PC-9 (cell line): ENCODE results near the gene SYNDIG1. TPM values are rescaled to one million over a fixed set of nuclear protein-coding genes. Genes with fewer than 3 reads are reported as not detected.

Source experiments
- BruUV-seq: library from RNA; stranded (reverse); fragments of 400-500 nt; replicated peaks from 2 replicates; lab custom pipeline; 2021; lab: Mats Ljungman, UMichigan
- CTCF ChIA-PET: fragments of 300-600 bp; sonication (Branson Sonifier 250); formaldehyde crosslinking; loops from one replicate; lab custom pipeline; 2022; ENCODE audit warnings: antibody characterized with exemption; lab: Charles Lee
- POLR2A ChIA-PET: fragments of 300-600 bp; sonication (Branson Sonifier 250); formaldehyde crosslinking; loops from one replicate; lab custom pipeline; 2022; ENCODE audit warnings: antibody characterized with exemption; ENCODE audit not compliant: unreplicated experiment; lab: Charles Lee
- DNase-seq, 2 experiments: peaks; one replicate each; pipeline versions ENCODE4 v3.0.0 to v3.0.0-alpha.2; 2015 to 2022; ENCODE audit warnings: mixed read lengths in 1 of 2
- H2AFZ ChIP-seq: fragments of 200-600 bp; sonication (generic); 2 replicates; pipeline ENCODE4 v1.8.1; 2017; ENCODE audit warnings: antibody characterized with exemption
- H3F3A ChIP-seq: fragments of 200-600 bp; sonication (generic); 2 replicates; pipeline ENCODE4 v1.8.1; 2017; ENCODE audit warnings: antibody characterized with exemption, mild to moderate bottlenecking, low read depth; ENCODE audit not compliant: insufficient read depth
- H3K27ac ChIP-seq: fragments of 200-600 bp; sonication (generic); 2 replicates; pipeline ENCODE4 v1.6.1; 2016; ENCODE audit warnings: mixed run types
- H3K27me3 ChIP-seq: fragments of 200-600 bp; sonication (generic); 2 replicates; pipeline ENCODE4 v1.6.1; 2016; ENCODE audit warnings: low read depth, mixed run types; ENCODE audit not compliant: insufficient read depth
- H3K36me3 ChIP-seq: fragments of 200-600 bp; sonication (generic); 2 replicates; pipeline ENCODE4 v1.6.1; 2016; ENCODE audit warnings: low read depth, mixed run types
- H3K4me1 ChIP-seq: fragments of 200-600 bp; sonication (generic); replicated peaks from 2 replicates; pipeline ENCODE4 v1.6.1; 2016; ENCODE audit warnings: mixed run types; ENCODE audit not compliant: insufficient read depth
- H3K4me2 ChIP-seq: fragments of 200-600 bp; sonication (generic); 2 replicates; pipeline ENCODE4 v1.6.1; 2017; ENCODE audit warnings: mixed run types
- H3K4me3 ChIP-seq: fragments of 200-600 bp; sonication (generic); 2 replicates; pipeline ENCODE4 v1.6.1; 2016; ENCODE audit warnings: mixed run types
- H3K79me2 ChIP-seq: fragments of 200-600 bp; sonication (generic); 2 replicates; pipeline ENCODE4 v1.6.1; 2017; ENCODE audit warnings: low read depth, mixed run types
- H3K9me2 ChIP-seq: fragments of 200-600 bp; sonication (generic); 2 replicates; pipeline ENCODE4 v1.8.1; 2017; ENCODE audit warnings: mild to moderate bottlenecking; ENCODE audit not compliant: insufficient read depth
- H3K9me3 ChIP-seq: fragments of 200-600 bp; sonication (generic); 2 replicates; pipeline ENCODE4 v1.8.1; 2016; ENCODE audit warnings: low read depth; ENCODE audit not compliant: insufficient read depth
- H4K20me1 ChIP-seq: fragments of 200-600 bp; sonication (generic); 2 replicates; pipeline ENCODE4 v1.8.1; 2017; ENCODE audit not compliant: insufficient read depth
- CTCF ChIP-seq: fragments of 200-600 bp; sonication (generic); conservative IDR thresholded peaks from 2 replicates; pipeline ENCODE4 v1.6.1; 2017; ENCODE audit warnings: mixed run types, antibody characterized with exemption, mild to moderate bottlenecking, moderate library complexity
- EZH2 ChIP-seq: fragments of 200-600 bp; sonication (generic); IDR thresholded peaks from 2 replicates; pipeline ENCODE4 v1.8.0; 2017; ENCODE audit warnings: antibody characterized with exemption, low read depth
- intact Hi-C: fragments of 100-400 bp; cut with micrococcal nuclease; formaldehyde crosslinking; loops from one replicate; pipeline ENCODE4 v1.10.0; 2022; ENCODE audit not compliant: unreplicated experiment
- total RNA-seq: library from RNA; stranded (reverse); gene quantifications from 2 replicates; pipeline ENCODE4 v1.2.3, GENCODE V29; 2021

The SYNDIG1 gene
- total RNA-seq, 1 experiment from 2014 or later, result 0.17 TPM

- Histone ChIP-seq H3K9me3 (no peaks in the 10 kb centered on the region), H3K9me2 (no peaks in the 10 kb centered on the region), H3K36me3 (no peaks in the 10 kb centered on the region), H4K20me1 (no peaks in the 10 kb centered on the region), H3K79me2 (no peaks in the 10 kb centered on the region), H2AFZ (no peak overlapping the region), H3K4me1 (no peaks in the 10 kb centered on the region), H3K4me3 (no peak overlapping the region), H3K27ac (no peak overlapping the region), H3K27me3 (peaks cover 9% of the 10 kb centered on the region; the same call in 1 of the 2 replicates), H3F3A (no peaks in the 10 kb centered on the region), H3K4me2 (no peak overlapping the region)
- DNase-seq, result no peak
- ChIA-PET POLR2A (interaction anchor here (0.6 kb wide), 1 partner anchor 361 kb away, joined by 4 read pairs; no protein-coding TSS in a partner anchor), CTCF (interaction anchor here (0.7 kb wide), 1 partner anchor 140 kb away, joined by 3 read pairs; no protein-coding TSS in a partner anchor)
- intact Hi-C loops, result no loop called here
- TF ChIP-seq EZH2, result no peak
- TF ChIP-seq CTCF, result no peak
- BruUV-seq, result no TSS peak
Measured at GRCh38 chr20:24462460-24463010, 6.9 kb upstream of the SYNDIG1 start.

GRCh38 chr20:24465159-24465558 is 4.3 kb upstream of the SYNDIG1 start:
- H3K4me3 ChIP-seq, result no peak overlapping the region
- no peaks in the 10 kb centered on the region for H4K20me1 ChIP-seq
- no peak for DNase-seq
- intact Hi-C loops, result no loop called here
- no peak overlapping the region for H2AFZ ChIP-seq
- ChIA-PET POLR2A (no interaction called here), CTCF (no interaction called here)
- no peaks in the 10 kb centered on the region for H3K9me2 ChIP-seq
- no peaks in the 10 kb centered on the region for H3K27me3 ChIP-seq
- no peaks in the 10 kb centered on the region for H3F3A ChIP-seq
- no peaks in the 10 kb centered on the region for H3K79me2 ChIP-seq
- H3K4me2 ChIP-seq, result no peak overlapping the region
- BruUV-seq, result no TSS peak
- H3K27ac ChIP-seq, result no peak overlapping the region
- no peak for TF ChIP-seq CTCF
- TF ChIP-seq EZH2, result no peak
- no peaks in the 10 kb centered on the region for H3K36me3 ChIP-seq
- no peaks in the 10 kb centered on the region for H3K9me3 ChIP-seq
- H3K4me1 ChIP-seq, result no peaks in the 10 kb centered on the region

GRCh38 chr20:24465730-24466129 is 3.7 kb upstream of the SYNDIG1 start:
- Histone ChIP-seq H3F3A (no peaks in the 10 kb centered on the region), H3K4me1 (no peaks in the 10 kb centered on the region), H3K27ac (no peak overlapping the region), H3K9me2 (no peaks in the 10 kb centered on the region), H2AFZ (no peak overlapping the region), H3K9me3 (no peaks in the 10 kb centered on the region), H3K36me3 (no peaks in the 10 kb centered on the region), H3K4me2 (no peak overlapping the region), H3K79me2 (no peaks in the 10 kb centered on the region), H4K20me1 (no peaks in the 10 kb centered on the region), H3K4me3 (no peak overlapping the region), H3K27me3 (no peaks in the 10 kb centered on the region)
- no peak for DNase-seq
- intact Hi-C loops, result no loop called here
- ChIA-PET POLR2A (no interaction called here), CTCF (no interaction called here)
- no peak for TF ChIP-seq CTCF
- TF ChIP-seq EZH2, result no peak
- BruUV-seq, result no TSS peak
